HCT116 (cell line): Measurements from ENCODE around the gene EHMT1. TPM values are rescaled to one million over a fixed set of nuclear protein-coding genes. Genes with fewer than 3 reads are reported as not detected.

ENCODE experiments used
- ATAC-seq: fragments of 200-7000 bp; cut with Tn5 transposase; 2 replicates; pipeline ENCODE4 v1.9.1; 2020; ENCODE audit warnings: mild to moderate bottlenecking, moderate library complexity
- BruUV-seq: library from RNA; stranded (reverse); fragments of 400-500 nt; replicated peaks from 2 replicates; lab custom pipeline; 2021; lab: Mats Ljungman, UMichigan
- CTCF ChIA-PET: fragments of 300-600 bp; sonication (Branson Sonifier 250); formaldehyde crosslinking; loops from one replicate; lab custom pipeline; 2021; ENCODE audit warnings: antibody characterized with exemption; lab: Charles Lee
- POLR2A ChIA-PET: fragments of 300-600, 350-600 bp; sonication (Branson Sonifier 250); formaldehyde crosslinking; loops from one replicate; lab custom pipeline; 2021; ENCODE audit warnings: antibody characterized with exemption; lab: Charles Lee
- RAD21 ChIA-PET, 2 experiments: fragments of 300-600 bp; sonication (Branson Sonifier 250); formaldehyde crosslinking; loops; one replicate each; lab custom pipeline; 2023; ENCODE audit warnings: low total read pairs in 2 of 2; ENCODE audit not compliant: uncharacterized antibody in 2 of 2, unreplicated experiment in 2 of 2, low non-redundant PET in 1 of 2; lab: Charles Lee
- DNase-seq: peaks from one replicate; pipeline ENCODE4 v3.0.0-alpha.2; 2010; ENCODE audit warnings: low read depth, low spot score
- H2AFZ ChIP-seq: fragments of 200-600 bp; shearing (Covaris generic), sonication (generic); 2 replicates; pipeline ENCODE4 v1.6.1; 2017; ENCODE audit warnings: low read depth, mixed run types, mixed read lengths, antibody characterized with exemption, low read length; ENCODE audit not compliant: poor library complexity, severe bottlenecking
- H3K27ac ChIP-seq: 2 replicates; pipeline ENCODE4 v1.5.1; 2012; ENCODE audit warnings: low read depth, low read length
- H3K27me3 ChIP-seq: fragments of 200-600 bp; sonication (generic); 2 replicates; pipeline ENCODE4 v1.6.1; 2016; ENCODE audit warnings: mixed run types, low read length, mixed read lengths; ENCODE audit not compliant: insufficient read depth
- H3K36me3 ChIP-seq, 2 experiments: fragments of 200-500 bp in 1 of 2; fragments of 200-600 bp in 1 of 2; sonication (Bioruptor generic) in 1 of 2; sonication (generic) in 1 of 2; 2 replicates each; pipeline versions ENCODE4 v1.5.1 to v1.6.1; 2014 to 2016; ENCODE audit warnings: low read length in 2 of 2, inconsistent platforms in 1 of 2, mixed read lengths in 1 of 2, mixed run types in 1 of 2; ENCODE audit not compliant: insufficient read depth in 2 of 2, control insufficient read depth in 1 of 2
- H3K4me1 ChIP-seq, 2 experiments: fragments of 200-600 bp in 1 of 2; sonication (generic) in 1 of 2; 2 replicates each; pipeline versions ENCODE4 v1.5.1 to v1.6.1; 2012 to 2017; ENCODE audit warnings: low read length in 2 of 2, inconsistent platforms in 1 of 2, mild to moderate bottlenecking in 1 of 2, mixed read lengths in 1 of 2, mixed run types in 1 of 2, moderate library complexity in 1 of 2; ENCODE audit not compliant: insufficient read depth in 2 of 2, control insufficient read depth in 1 of 2
- H3K4me2 ChIP-seq: fragments of 200-600 bp; sonication (generic); 2 replicates; pipeline ENCODE4 v1.6.1; 2017; ENCODE audit warnings: mixed run types, low read length, mixed read lengths
- H3K4me3 ChIP-seq, 2 experiments: fragments of 200-600 bp in 1 of 2; sonication (generic) in 1 of 2; replicated peaks in 1 of 2; 2 replicates each; pipeline ENCODE4 v1.5.1; 2011 to 2016; ENCODE audit warnings: low read length in 2 of 2, control low read depth in 1 of 2, low read depth in 1 of 2, mild to moderate bottlenecking in 1 of 2, mixed read lengths in 1 of 2, mixed run types in 1 of 2
- H3K79me2 ChIP-seq: fragments of 200-600 bp; sonication (generic); 2 replicates; pipeline ENCODE4 v1.6.1; 2017; ENCODE audit warnings: mild to moderate bottlenecking, mixed run types, low read length, moderate library complexity, mixed read lengths; ENCODE audit not compliant: insufficient read depth
- H3K9ac ChIP-seq: fragments of 200-600 bp; sonication (generic); 2 replicates; pipeline ENCODE4 v1.6.1; 2016; ENCODE audit warnings: low read length, mixed read lengths
- H3K9me2 ChIP-seq: fragments of 200-600 bp; sonication (generic), shearing (Covaris generic); 2 replicates; pipeline ENCODE4 v1.6.1; 2017; ENCODE audit warnings: mixed run types, mild to moderate bottlenecking, moderate library complexity; ENCODE audit not compliant: insufficient read depth
- H3K9me3 ChIP-seq, 2 experiments: fragments of 200-500 bp in 1 of 2; fragments of 200-600 bp in 1 of 2; sonication (Bioruptor generic) in 1 of 2; sonication (generic) in 1 of 2; 2 replicates each; pipeline ENCODE4 v1.6.1; 2014 to 2017; ENCODE audit warnings: low read length in 2 of 2, mixed read lengths in 2 of 2, inconsistent platforms in 1 of 2, low read depth in 1 of 2, mild to moderate bottlenecking in 1 of 2, mixed run types in 1 of 2, moderate library complexity in 1 of 2; ENCODE audit not compliant: control insufficient read depth in 1 of 2, insufficient read depth in 1 of 2
- H4K20me1 ChIP-seq: fragments of 200-600 bp; sonication (generic), shearing (Covaris generic); 2 replicates; pipeline ENCODE4 v1.6.1; 2017; ENCODE audit warnings: mixed run types, mild to moderate bottlenecking, moderate library complexity; ENCODE audit not compliant: insufficient read depth
- CBX3 ChIP-seq: IDR thresholded peaks from 2 replicates; pipeline ENCODE4 v1.6.1; 2012; ENCODE audit warnings: low read depth
- CEBPB ChIP-seq: IDR thresholded peaks from 2 replicates; pipeline ENCODE4 v1.6.1; 2012; ENCODE audit warnings: low read depth
- EGR1 ChIP-seq: IDR thresholded peaks from 2 replicates; pipeline ENCODE4 v1.6.1; 2012; ENCODE audit warnings: low read depth
- EZH2 ChIP-seq: fragments of 200-600 bp; sonication (generic); IDR thresholded peaks from 2 replicates; pipeline ENCODE4 v1.6.1; 2017; ENCODE audit warnings: antibody characterized with exemption, mixed run types
- EZH2phosphoT487 ChIP-seq: fragments of 200-600 bp; IDR thresholded peaks from 2 replicates; pipeline ENCODE4 v1.6.1; 2018; ENCODE audit warnings: antibody characterized with exemption, borderline replicate concordance
- FOSL1 ChIP-seq: IDR thresholded peaks from 2 replicates; pipeline ENCODE4 v1.6.1; 2012; ENCODE audit warnings: low read depth
- JUND ChIP-seq: IDR thresholded peaks from 2 replicates; pipeline ENCODE4 v1.6.1; 2012
- POLR2A ChIP-seq: IDR thresholded peaks from 2 replicates; pipeline ENCODE4 v1.7.0; 2011; ENCODE audit warnings: borderline replicate concordance; ENCODE audit not compliant: insufficient read depth, insufficient read length; ENCODE audit errors: extremely low read depth
- POLR2AphosphoS5 ChIP-seq: IDR thresholded peaks from 2 replicates; pipeline ENCODE4 v1.6.1; 2011; ENCODE audit warnings: mild to moderate bottlenecking, low read depth, low read length, moderate library complexity
- SIN3A ChIP-seq: IDR thresholded peaks from 2 replicates; pipeline ENCODE4 v1.6.1; 2012; ENCODE audit warnings: low read depth
- SP1 ChIP-seq: IDR thresholded peaks from 2 replicates; pipeline ENCODE4 v1.6.1; 2012; ENCODE audit warnings: low read depth
- SRF ChIP-seq: IDR thresholded peaks from 2 replicates; pipeline ENCODE4 v1.6.1; 2012; ENCODE audit warnings: low read depth
- ZFX ChIP-seq: fragments of 450-650 bp; IDR thresholded peaks from 2 replicates; pipeline ENCODE4 v1.6.1; 2017
- ZNF274 ChIP-seq: fragments of 200-500 bp; sonication (Bioruptor generic); IDR thresholded peaks from 2 replicates; pipeline ENCODE4 v1.6.1; 2014; ENCODE audit warnings: mild to moderate bottlenecking, low read depth, low read length, inconsistent platforms
- intact Hi-C: fragments of 100-400 bp; cut with micrococcal nuclease; formaldehyde crosslinking; loops from 2 replicates; pipeline ENCODE4 v1.10.0; 2022
- total RNA-seq: library from RNA; stranded (reverse); gene quantifications from one replicate; pipeline ENCODE4 v1.2.1, GENCODE V29; 2021; ENCODE audit not compliant: unreplicated experiment
- TF ChIP-seq, protein P1 (sequence below), 3 experiments: fragments of 200-600 bp in 1 of 3; sonication (generic) in 1 of 3; IDR thresholded peaks in 2 of 3; conservative IDR thresholded peaks in 1 of 3; 2 replicates each; pipeline ENCODE4 v1.5.1; 2012 to 2017; ENCODE audit warnings: low read depth in 2 of 3, low read length in 2 of 3, antibody characterized with exemption in 1 of 3, borderline replicate concordance in 1 of 3, control low read depth in 1 of 3, mild to moderate bottlenecking in 1 of 3, mixed read lengths in 1 of 3, mixed run types in 1 of 3, moderate library complexity in 1 of 3; ENCODE audit not compliant: insufficient read depth in 1 of 3

EHMT1 gene
- total RNA-seq, 1 experiment from 2014 or later = 86.1 TPM

DNA sequence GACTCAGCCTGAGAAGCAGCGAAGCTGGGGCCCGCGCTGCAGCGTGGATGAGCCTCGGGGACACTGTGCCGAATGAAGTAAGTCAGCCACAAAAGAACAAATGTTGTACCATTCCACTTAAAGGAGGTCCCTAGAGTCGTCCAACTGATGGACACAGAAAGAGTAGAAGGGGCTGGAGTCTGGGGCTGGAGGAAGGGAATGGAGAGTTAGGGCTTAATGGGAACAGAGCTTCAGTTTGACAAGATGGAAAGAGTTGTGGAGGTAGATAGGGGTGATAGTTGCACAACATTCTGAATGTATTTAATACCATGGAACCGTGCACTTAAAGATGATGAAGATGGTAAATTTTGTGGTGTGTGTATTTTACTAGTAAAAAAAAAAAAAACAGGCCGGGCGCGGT lies 119.9 kb downstream of the EHMT1 start:
- POLR2A ChIA-PET = no interaction called here
- H3K79me2 ChIP-seq = peaks cover 11% of the 10 kb centered on the region; the same call in 1 of the 2 replicates
- no peak overlapping the region for H3K4me3 ChIP-seq
- TF ChIP-seq CBX3 = no peak
- no peak for TF ChIP-seq POLR2AphosphoS5
- no peak for TF ChIP-seq ZNF274
- TF ChIP-seq, protein P1, sequence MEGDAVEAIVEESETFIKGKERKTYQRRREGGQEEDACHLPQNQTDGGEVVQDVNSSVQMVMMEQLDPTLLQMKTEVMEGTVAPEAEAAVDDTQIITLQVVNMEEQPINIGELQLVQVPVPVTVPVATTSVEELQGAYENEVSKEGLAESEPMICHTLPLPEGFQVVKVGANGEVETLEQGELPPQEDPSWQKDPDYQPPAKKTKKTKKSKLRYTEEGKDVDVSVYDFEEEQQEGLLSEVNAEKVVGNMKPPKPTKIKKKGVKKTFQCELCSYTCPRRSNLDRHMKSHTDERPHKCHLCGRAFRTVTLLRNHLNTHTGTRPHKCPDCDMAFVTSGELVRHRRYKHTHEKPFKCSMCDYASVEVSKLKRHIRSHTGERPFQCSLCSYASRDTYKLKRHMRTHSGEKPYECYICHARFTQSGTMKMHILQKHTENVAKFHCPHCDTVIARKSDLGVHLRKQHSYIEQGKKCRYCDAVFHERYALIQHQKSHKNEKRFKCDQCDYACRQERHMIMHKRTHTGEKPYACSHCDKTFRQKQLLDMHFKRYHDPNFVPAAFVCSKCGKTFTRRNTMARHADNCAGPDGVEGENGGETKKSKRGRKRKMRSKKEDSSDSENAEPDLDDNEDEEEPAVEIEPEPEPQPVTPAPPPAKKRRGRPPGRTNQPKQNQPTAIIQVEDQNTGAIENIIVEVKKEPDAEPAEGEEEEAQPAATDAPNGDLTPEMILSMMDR (IDR thresholded peaks at IDR 0.05 in 2 of 3, conservative IDR thresholded peaks at IDR 0.05 in 1 of 3; ENCODE audit: borderline replicate concordance in 1 of 3, insufficient read depth in 1 of 3, low read depth in 2 of 3, low read length in 2 of 3) = no peak
- no peak for TF ChIP-seq CEBPB
- TF ChIP-seq SP1 = no peak
- no peak for TF ChIP-seq EZH2phosphoT487
- no peak for TF ChIP-seq EZH2
- TF ChIP-seq SIN3A = no peak
- TF ChIP-seq POLR2A = no peak
- no peak for TF ChIP-seq JUND
- TF ChIP-seq ZFX = no peak
- TF ChIP-seq SRF = no peak
- TF ChIP-seq FOSL1 = no peak
- TF ChIP-seq EGR1 = no peak
- TF ChIP-seq, all 23 proteins: peak for 0
- no peak overlapping the region for H3K9ac ChIP-seq
- H2AFZ ChIP-seq = no peak overlapping the region
- H3K4me1 ChIP-seq = no peaks in the 10 kb centered on the region
- H4K20me1 ChIP-seq = no peaks in the 10 kb centered on the region; the same call in 1 of the 2 replicates
- H3K9me3 ChIP-seq = peaks cover 3 to 4% of the 10 kb centered on the region in 2 experiments; a peak in 1 of 4 replicates
- no peak overlapping the region for H3K27ac ChIP-seq
- ChIA-PET RAD21 (no interaction called here), CTCF (no interaction called here)
- H3K9me2 ChIP-seq = no peaks in the 10 kb centered on the region
- BruUV-seq = no TSS peak
- peaks cover 2 to 8% of the 10 kb centered on the region in 2 experiments; a peak in 2 of 4 replicates for H3K36me3 ChIP-seq
- DNase-seq (no peak), ATAC-seq (no peak)
- H3K4me2 ChIP-seq = no peak overlapping the region
- intact Hi-C loops = no loop called here
- no peaks in the 10 kb centered on the region for H3K27me3 ChIP-seq
